Measurements from ENCODE around the gene MLH3.

MLH3 gene

GRCh38 chr14:75049136-75049535 is 2.1 kb downstream of the MLH3 start:
- no peak overlapping the region for H3K27ac ChIP-seq (ENCODE audit: low read depth, low read length, severe bottlenecking)
- H3K4me3 ChIP-seq (ENCODE audit: extremely low read depth, insufficient read depth, low read length, poor library complexity, severe bottlenecking), result no peak overlapping the region
- peaks cover 13% of the 10 kb centered on the region for H3K36me3 ChIP-seq (ENCODE audit: control insufficient read depth, insufficient read depth, low read length)
- 93 to 97% methylated on average over 5 of the region's 5 CpGs for WGBS, 2 experiments (ENCODE audit: insufficient coverage in 2 of 2)
- no peaks in the 10 kb centered on the region for H3K4me1 ChIP-seq (ENCODE audit: control insufficient read depth, insufficient read depth, low read length, poor library complexity, severe bottlenecking)
- no peaks in the 10 kb centered on the region for H3K9me3 ChIP-seq (ENCODE audit: control insufficient read depth, low read length)

DNA sequence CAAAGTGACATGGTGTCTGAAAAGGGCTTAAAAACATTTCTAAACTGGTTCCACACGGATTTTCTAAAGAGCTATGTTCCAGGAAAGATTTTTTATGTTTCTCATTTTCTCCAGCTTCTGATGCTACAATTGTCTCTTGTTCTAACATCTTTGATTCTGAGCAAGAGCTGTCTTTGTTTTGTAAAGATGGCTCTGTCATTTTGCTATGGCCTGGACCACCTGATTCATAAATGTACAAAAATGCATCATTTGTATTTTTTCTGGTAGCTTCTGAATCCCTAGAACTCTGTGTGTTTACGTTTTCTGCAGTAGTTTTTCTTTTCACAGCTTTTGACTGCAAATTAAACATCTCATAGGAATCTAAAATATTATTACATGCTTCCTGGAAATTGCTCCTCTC is 3.2 kb downstream of the MLH3 start:
- Histone ChIP-seq H3K4me1 (ENCODE audit: control insufficient read depth, insufficient read depth, low read length, poor library complexity, severe bottlenecking) (no peaks in the 10 kb centered on the region), H3K27ac (ENCODE audit: low read depth, low read length, severe bottlenecking) (no peak overlapping the region), H3K4me3 (ENCODE audit: extremely low read depth, insufficient read depth, low read length, poor library complexity, severe bottlenecking) (no peak overlapping the region), H3K36me3 (ENCODE audit: control insufficient read depth, insufficient read depth, low read length) (peaks cover 17% of the 10 kb centered on the region), H3K9me3 (ENCODE audit: control insufficient read depth, low read length) (no peaks in the 10 kb centered on the region)
- 100% methylated on average over 1 of the region's 2 CpGs; no CpG with 5 or more reads in 1 of the 2 experiments for WGBS, 2 experiments (ENCODE audit: insufficient coverage in 2 of 2)

DNA sequence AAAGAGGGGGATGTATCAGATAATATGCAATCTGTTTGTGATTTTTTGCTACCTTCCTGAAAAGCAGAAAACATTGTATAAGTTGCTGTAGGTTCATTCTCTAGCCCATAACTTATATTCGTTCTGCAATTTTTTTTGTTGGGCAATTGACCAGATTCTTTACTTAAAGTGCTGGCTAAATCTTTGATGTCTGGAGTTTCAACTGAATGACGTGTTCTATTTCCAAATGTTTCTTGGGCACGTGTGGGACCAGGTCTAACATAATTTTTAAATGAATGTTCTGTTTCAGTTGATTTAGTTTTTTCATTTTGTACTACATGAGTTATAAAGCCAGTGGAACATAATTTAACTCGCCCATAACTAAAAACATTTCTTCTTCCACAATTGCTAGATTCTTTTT is 3.8 kb downstream of the MLH3 start:
- Histone ChIP-seq H3K27ac (ENCODE audit: low read depth, low read length, severe bottlenecking) (no peak overlapping the region), H3K9me3 (ENCODE audit: control insufficient read depth, low read length) (no peaks in the 10 kb centered on the region), H3K36me3 (ENCODE audit: control insufficient read depth, insufficient read depth, low read length) (peaks cover 22% of the 10 kb centered on the region), H3K4me3 (ENCODE audit: extremely low read depth, insufficient read depth, low read length, poor library complexity, severe bottlenecking) (no peak overlapping the region), H3K4me1 (ENCODE audit: control insufficient read depth, insufficient read depth, low read length, poor library complexity, severe bottlenecking) (no peaks in the 10 kb centered on the region)
- 93% methylated on average over 3 of the region's 4 CpGs; no CpG with 5 or more reads in 1 of the 2 experiments for WGBS, 2 experiments (ENCODE audit: insufficient coverage in 2 of 2)

DNA sequence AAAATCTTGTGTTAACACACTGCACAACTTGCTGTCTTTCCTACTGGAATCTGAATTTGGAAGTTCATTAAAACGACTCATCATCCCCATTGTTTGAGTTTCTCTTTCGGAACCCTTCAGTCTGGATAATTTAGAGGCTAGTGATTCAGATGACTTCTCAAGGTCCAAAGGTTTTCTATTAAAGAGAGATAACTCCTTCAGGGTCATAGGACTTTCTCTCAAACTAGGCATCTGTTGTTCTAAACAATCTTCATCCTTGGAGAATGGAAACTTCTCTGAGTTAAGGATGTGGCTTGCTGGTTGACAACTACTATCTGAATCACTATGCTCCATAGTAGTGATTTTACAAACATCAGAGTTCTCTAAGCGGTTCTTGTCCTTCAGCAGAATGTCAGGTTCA is 4.4 kb downstream of the MLH3 start:
- Histone ChIP-seq H3K36me3 (ENCODE audit: control insufficient read depth, insufficient read depth, low read length) (peaks cover 22% of the 10 kb centered on the region), H3K9me3 (ENCODE audit: control insufficient read depth, low read length) (no peaks in the 10 kb centered on the region), H3K4me3 (ENCODE audit: extremely low read depth, insufficient read depth, low read length, poor library complexity, severe bottlenecking) (no peak overlapping the region), H3K27ac (ENCODE audit: low read depth, low read length, severe bottlenecking) (no peak overlapping the region), H3K4me1 (ENCODE audit: control insufficient read depth, insufficient read depth, low read length, poor library complexity, severe bottlenecking) (no peaks in the 10 kb centered on the region)
- WGBS, 2 experiments (ENCODE audit: insufficient coverage in 2 of 2), result 100% methylated on average over 1 of the region's 3 CpGs

DNA sequence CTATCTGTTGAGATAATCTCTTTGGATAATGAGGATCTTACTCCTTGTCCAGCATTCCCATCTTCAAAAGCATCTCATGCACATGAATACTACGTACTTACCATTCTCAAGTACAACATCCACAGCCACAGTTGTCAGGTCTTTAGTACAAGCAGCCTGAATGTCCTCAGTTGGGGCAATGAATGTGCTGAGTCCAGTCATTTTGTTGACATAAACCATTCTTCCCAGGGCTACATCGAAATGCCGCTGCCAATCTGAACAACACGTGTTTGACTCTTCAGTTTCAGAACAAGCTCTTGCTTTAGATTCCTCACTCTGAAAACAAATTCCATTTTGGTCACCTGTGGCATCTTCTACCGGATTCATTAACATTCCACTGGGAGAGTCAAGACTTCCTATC is 5.0 kb downstream of the MLH3 start:
- H3K36me3 ChIP-seq (ENCODE audit: control insufficient read depth, insufficient read depth, low read length), result peaks cover 22% of the 10 kb centered on the region
- no peak overlapping the region for H3K27ac ChIP-seq (ENCODE audit: low read depth, low read length, severe bottlenecking)
- no peaks in the 10 kb centered on the region for H3K9me3 ChIP-seq (ENCODE audit: control insufficient read depth, low read length)
- H3K4me1 ChIP-seq (ENCODE audit: control insufficient read depth, insufficient read depth, low read length, poor library complexity, severe bottlenecking), result no peaks in the 10 kb centered on the region
- 87 to 98% methylated on average over 5 of the region's 5 CpGs for WGBS, 2 experiments (ENCODE audit: insufficient coverage in 2 of 2)
- no peak overlapping the region for H3K4me3 ChIP-seq (ENCODE audit: extremely low read depth, insufficient read depth, low read length, poor library complexity, severe bottlenecking)

GRCh38 chr14:75044752-75045151 is 6.5 kb downstream of the MLH3 start:
- no peak overlapping the region for H3K4me3 ChIP-seq (ENCODE audit: extremely low read depth, insufficient read depth, low read length, poor library complexity, severe bottlenecking)
- H3K27ac ChIP-seq (ENCODE audit: low read depth, low read length, severe bottlenecking), result no peak overlapping the region
- H3K9me3 ChIP-seq (ENCODE audit: control insufficient read depth, low read length), result no peaks in the 10 kb centered on the region
- 91 to 97% methylated on average over 5 to 6 of the region's 8 CpGs for WGBS, 2 experiments (ENCODE audit: insufficient coverage in 2 of 2)
- peaks cover 26% of the 10 kb centered on the region for H3K36me3 ChIP-seq (ENCODE audit: control insufficient read depth, insufficient read depth, low read length)
- no peaks in the 10 kb centered on the region for H3K4me1 ChIP-seq (ENCODE audit: control insufficient read depth, insufficient read depth, low read length, poor library complexity, severe bottlenecking)

GRCh38 chr14:75044322-75044721 is 6.9 kb downstream of the MLH3 start:
- WGBS, 2 experiments (ENCODE audit: insufficient coverage in 2 of 2), result no CpG with 5 or more reads among the region's 2 CpGs
- no peaks in the 10 kb centered on the region for H3K4me1 ChIP-seq (ENCODE audit: control insufficient read depth, insufficient read depth, low read length, poor library complexity, severe bottlenecking)
- H3K36me3 ChIP-seq (ENCODE audit: control insufficient read depth, insufficient read depth, low read length), result peaks cover 22% of the 10 kb centered on the region
- H3K9me3 ChIP-seq (ENCODE audit: control insufficient read depth, low read length), result no peaks in the 10 kb centered on the region
- no peak overlapping the region for H3K27ac ChIP-seq (ENCODE audit: low read depth, low read length, severe bottlenecking)
- H3K4me3 ChIP-seq (ENCODE audit: extremely low read depth, insufficient read depth, low read length, poor library complexity, severe bottlenecking), result no peak overlapping the region

DNA sequence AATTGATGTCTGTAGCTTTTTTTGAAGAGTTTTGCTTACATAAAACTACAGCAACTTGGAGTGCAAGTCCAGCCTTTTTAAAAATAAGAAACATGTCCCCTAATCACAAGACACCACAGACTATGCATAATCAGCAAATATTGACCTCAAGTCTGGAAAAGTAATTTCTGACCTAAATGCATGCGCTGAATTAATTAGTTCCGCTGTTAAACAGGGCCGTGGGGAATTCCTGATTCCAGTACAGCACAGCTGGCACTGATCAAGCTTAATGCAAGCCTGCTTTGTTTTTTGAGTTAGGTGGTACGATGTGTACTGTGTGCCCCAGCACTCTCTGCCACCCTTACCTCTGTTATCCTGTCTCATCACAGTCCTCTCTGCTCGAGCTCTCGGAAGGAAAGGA is 9.2 kb downstream of the MLH3 start:
- 87 to 91% methylated on average over 3 of the region's 6 CpGs for WGBS, 2 experiments (ENCODE audit: insufficient coverage in 2 of 2)
- Histone ChIP-seq H3K4me1 (ENCODE audit: control insufficient read depth, insufficient read depth, low read length, poor library complexity, severe bottlenecking) (no peaks in the 10 kb centered on the region), H3K27ac (ENCODE audit: low read depth, low read length, severe bottlenecking) (no peak overlapping the region), H3K4me3 (ENCODE audit: extremely low read depth, insufficient read depth, low read length, poor library complexity, severe bottlenecking) (no peak overlapping the region), H3K36me3 (ENCODE audit: control insufficient read depth, insufficient read depth, low read length) (peaks cover 17% of the 10 kb centered on the region), H3K9me3 (ENCODE audit: control insufficient read depth, low read length) (no peaks in the 10 kb centered on the region)

DNA sequence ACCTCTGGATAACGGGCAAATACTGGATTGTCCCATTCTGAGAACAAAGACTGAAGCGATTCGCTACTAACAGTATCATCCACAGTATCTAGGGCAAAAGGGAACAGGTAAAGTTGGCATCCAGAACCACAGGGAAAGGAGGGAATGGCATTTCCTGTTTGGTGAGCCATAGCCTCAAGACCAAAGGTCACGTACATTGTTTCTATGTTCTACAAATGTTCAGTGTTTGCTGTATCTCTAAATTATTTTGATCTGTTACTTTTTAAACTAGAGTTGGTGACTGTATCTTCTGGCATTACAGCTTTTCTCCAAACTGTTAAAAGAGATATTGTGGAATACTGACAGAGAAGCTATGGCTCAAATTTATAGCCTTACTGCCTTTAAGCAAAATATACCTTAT is 9.7 kb downstream of the MLH3 start:
- H3K4me3 ChIP-seq (ENCODE audit: extremely low read depth, insufficient read depth, low read length, poor library complexity, severe bottlenecking), result no peak overlapping the region
- H3K27ac ChIP-seq (ENCODE audit: low read depth, low read length, severe bottlenecking), result no peak overlapping the region
- H3K9me3 ChIP-seq (ENCODE audit: control insufficient read depth, low read length), result no peaks in the 10 kb centered on the region
- peaks cover 21% of the 10 kb centered on the region for H3K36me3 ChIP-seq (ENCODE audit: control insufficient read depth, insufficient read depth, low read length)
- WGBS, 2 experiments (ENCODE audit: insufficient coverage in 2 of 2), result 94% methylated on average over 3 of the region's 4 CpGs; no CpG with 5 or more reads in 1 of the 2 experiments
- no peaks in the 10 kb centered on the region for H3K4me1 ChIP-seq (ENCODE audit: control insufficient read depth, insufficient read depth, low read length, poor library complexity, severe bottlenecking)

DNA sequence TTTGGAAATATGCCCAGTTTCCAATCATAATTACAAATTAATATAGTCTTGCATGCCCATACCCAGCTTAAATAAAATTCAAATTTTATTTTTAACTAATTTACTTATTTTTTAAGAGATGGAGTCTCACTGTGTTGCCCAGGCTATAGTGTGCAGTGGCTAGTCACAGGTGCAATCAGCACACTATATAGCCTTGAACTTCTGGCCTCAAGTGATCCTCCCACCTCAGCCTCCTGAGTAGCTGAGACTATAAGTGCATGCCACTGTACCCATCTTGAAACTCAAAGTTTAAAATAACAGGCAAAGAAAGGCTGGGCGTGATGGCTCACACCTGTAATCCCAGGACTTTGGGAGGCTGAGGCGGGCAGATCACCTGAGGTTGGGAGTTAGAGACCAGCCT is 10.3 kb downstream of the MLH3 start:
- H3K4me1 ChIP-seq (ENCODE audit: control insufficient read depth, insufficient read depth, low read length, poor library complexity, severe bottlenecking), result no peaks in the 10 kb centered on the region
- no peak overlapping the region for H3K27ac ChIP-seq (ENCODE audit: low read depth, low read length, severe bottlenecking)
- no peaks in the 10 kb centered on the region for H3K9me3 ChIP-seq (ENCODE audit: control insufficient read depth, low read length)
- 100% methylated on average over 1 to 2 of the region's 2 CpGs for WGBS, 2 experiments (ENCODE audit: insufficient coverage in 2 of 2)
- peaks cover 21% of the 10 kb centered on the region for H3K36me3 ChIP-seq (ENCODE audit: control insufficient read depth, insufficient read depth, low read length)
- H3K4me3 ChIP-seq (ENCODE audit: extremely low read depth, insufficient read depth, low read length, poor library complexity, severe bottlenecking), result no peak overlapping the region

DNA sequence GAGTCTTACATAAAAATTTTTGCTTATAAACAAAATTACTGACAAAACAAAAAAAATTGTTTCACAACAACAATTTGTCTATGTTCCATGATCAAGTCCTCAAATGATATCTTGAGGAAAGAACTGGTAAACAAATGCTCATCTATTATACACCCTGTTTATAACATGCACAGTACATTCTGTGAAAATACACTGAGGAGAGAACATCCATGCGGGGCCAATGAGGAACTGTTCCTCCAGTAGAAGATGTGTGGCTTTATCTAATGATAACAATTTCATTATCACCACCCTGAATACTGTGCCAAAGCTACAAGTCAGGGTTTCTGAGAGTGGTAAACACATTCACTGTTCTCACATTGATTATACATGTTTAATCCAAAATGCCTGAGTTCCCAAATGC is 10.8 kb downstream of the MLH3 start:
- no peaks in the 10 kb centered on the region for H3K4me1 ChIP-seq (ENCODE audit: control insufficient read depth, insufficient read depth, low read length, poor library complexity, severe bottlenecking)
- no peak overlapping the region for H3K27ac ChIP-seq (ENCODE audit: low read depth, low read length, severe bottlenecking)
- no peak overlapping the region for H3K4me3 ChIP-seq (ENCODE audit: extremely low read depth, insufficient read depth, low read length, poor library complexity, severe bottlenecking)
- peaks cover 21% of the 10 kb centered on the region for H3K36me3 ChIP-seq (ENCODE audit: control insufficient read depth, insufficient read depth, low read length)
- no peaks in the 10 kb centered on the region for H3K9me3 ChIP-seq (ENCODE audit: control insufficient read depth, low read length)
- WGBS, 2 experiments (ENCODE audit: insufficient coverage in 2 of 2), result no CpG with 5 or more reads among the region's 1 CpG

All from mesodermal cell (in vitro differentiated cells).